GM12878 (cell line): ENCODE measurements around the gene PLVAP. TPM values are rescaled to one million over a fixed set of nuclear protein-coding genes. Genes with fewer than 3 reads are reported as not detected.

Source experiments
- ATAC-seq: fragments of 200-7000 bp; cut with Tn5 transposase; 3 replicates; pipeline ENCODE4 v1.9.1; 2020; ENCODE audit warnings: mild to moderate bottlenecking, moderate library complexity
- BruUV-seq: library from RNA; stranded (reverse); fragments of 400-500 nt; replicated peaks from 2 replicates; lab custom pipeline; 2021; lab: Mats Ljungman, UMichigan
- CTCF ChIA-PET: fragments of 300-600 bp; sonication (Branson Sonifier 250); formaldehyde crosslinking; extraction: SDS; loops from one replicate; lab custom pipeline; 2021; ENCODE audit warnings: inconsistent platforms; lab: Yijun Ruan, JAX
- POLR2A ChIA-PET: fragments of 350-600 bp; formaldehyde crosslinking; extraction: SDS; loops from one replicate; lab custom pipeline; 2021; ENCODE audit warnings: inconsistent platforms; lab: Charles Lee
- RAD21 ChIA-PET: fragments of 300-600 bp; sonication (Branson Sonifier 250); formaldehyde crosslinking; loops from one replicate; lab custom pipeline; 2023; ENCODE audit warnings: antibody characterized with exemption; ENCODE audit not compliant: unreplicated experiment; lab: Charles Lee
- SMC1A ChIA-PET: fragments of 300-600 bp; sonication (Branson Sonifier 250); formaldehyde crosslinking; loops from one replicate; lab custom pipeline; 2023; ENCODE audit not compliant: unreplicated experiment, uncharacterized antibody; lab: Charles Lee
- DNase-seq: peaks from one replicate; pipeline ENCODE4 v3.0.0-alpha.2; 2011; ENCODE audit warnings: low read depth, low spot score
- FAIRE-seq: peaks from 3 replicates; lab custom pipeline; 2011; peaks lifted over from hg19 to GRCh38; lab: Jason Lieb, UNC
- H2AFZ ChIP-seq: 2 replicates; pipeline ENCODE4 v1.6.0; 2011; ENCODE audit warnings: low read depth, low read length, control low read depth; ENCODE audit not compliant: control insufficient read depth
- H3K27ac ChIP-seq: 2 replicates; pipeline ENCODE4 v1.5.1; 2011; ENCODE audit warnings: control low read depth; ENCODE audit not compliant: control insufficient read depth, insufficient read depth
- H3K27me3 ChIP-seq, 2 experiments: replicated peaks in 1 of 2; 2 replicates each; pipeline versions ENCODE4 v1.6.0 to v1.6.1; 2011; ENCODE audit warnings: low read length in 1 of 2; ENCODE audit not compliant: control insufficient read depth in 2 of 2, insufficient read depth in 2 of 2
- H3K36me3 ChIP-seq, 2 experiments: 2 replicates each; pipeline ENCODE4 v1.5.1; 2011; ENCODE audit warnings: low read length in 1 of 2; ENCODE audit not compliant: control insufficient read depth in 2 of 2, insufficient read depth in 2 of 2
- H3K4me1 ChIP-seq: 2 replicates; pipeline ENCODE4 v1.6.1; 2011; ENCODE audit warnings: mild to moderate bottlenecking, low read length, moderate library complexity, mixed read lengths; ENCODE audit not compliant: control insufficient read depth, insufficient read depth
- H3K4me2 ChIP-seq: 2 replicates; pipeline ENCODE4 v1.6.0; 2011; ENCODE audit warnings: control low read depth; ENCODE audit not compliant: control insufficient read depth, insufficient read depth
- H3K4me3 ChIP-seq: fragments of 200-600 bp; sonication (generic); 2 replicates; pipeline ENCODE4 v1.5.1; 2016
- H3K79me2 ChIP-seq: 2 replicates; pipeline ENCODE4 v1.6.0; 2011; ENCODE audit warnings: low read length; ENCODE audit not compliant: control insufficient read depth, insufficient read depth
- H3K9ac ChIP-seq: 2 replicates; pipeline ENCODE4 v1.8.0; 2011; ENCODE audit warnings: low read length, control low read depth, mixed read lengths; ENCODE audit not compliant: control insufficient read depth, insufficient read depth
- H3K9me3 ChIP-seq: replicated peaks from 3 replicates; pipeline ENCODE4 v1.5.1; 2011; ENCODE audit warnings: mild to moderate bottlenecking, low read length; ENCODE audit not compliant: control insufficient read depth, insufficient read depth
- H4K20me1 ChIP-seq: 2 replicates; pipeline ENCODE4 v1.6.0; 2011; ENCODE audit not compliant: control insufficient read depth, insufficient read depth
- BRCA1 ChIP-seq: IDR thresholded peaks from 2 replicates; pipeline ENCODE4 v1.6.1; 2011; ENCODE audit warnings: low read depth, low read length, improper control_type of control experiment
- IRF3 ChIP-seq: fragments of 450-650 bp; IDR thresholded peaks from 2 replicates; pipeline ENCODE4 v1.6.1; 2014; ENCODE audit warnings: mild to moderate bottlenecking
- IRF4 ChIP-seq: IDR thresholded peaks from 2 replicates; pipeline ENCODE4 v1.6.1; 2011; ENCODE audit warnings: low read depth, low read length
- MLLT1 ChIP-seq: fragments of 450-650 bp; IDR thresholded peaks from 2 replicates; pipeline ENCODE4 v1.6.1; 2016; ENCODE audit warnings: mild to moderate bottlenecking
- SP1 ChIP-seq: IDR thresholded peaks from one replicate; pipeline ENCODE4 v1.6.1; 2011; ENCODE audit warnings: low read depth, low read length
- STAT3 ChIP-seq: IDR thresholded peaks from 2 replicates; pipeline ENCODE4 v1.6.1; 2011; ENCODE audit warnings: low read depth, low read length, improper control_type of control experiment
- ZBTB33 ChIP-seq: fragments of 450-650 bp; IDR thresholded peaks from 2 replicates; pipeline ENCODE4 v1.6.1; 2017; ENCODE audit warnings: mild to moderate bottlenecking
- WGBS: methylation state at CpG from one replicate; pipeline ENCODE4 v1.1.6; 2016; ENCODE audit warnings: low lambda C conversion rate; ENCODE audit not compliant: insufficient replicate concordance, insufficient coverage; ENCODE audit errors: missing lambda C conversion rate; 5-methylcytosine and 5-hydroxymethylcytosine counted together
- in situ Hi-C: fragments of 300-500 bp; cut with MboI; formaldehyde crosslinking; loops from 9 replicates; pipeline ENCODE4 v1.14.3; 2018; ENCODE audit warnings: mixed read lengths
- intact Hi-C: fragments of 100-400 bp; cut with micrococcal nuclease; formaldehyde crosslinking; loops from one replicate; pipeline ENCODE4 v1.14.2; 2022; ENCODE audit not compliant: unreplicated experiment
- polyA plus RNA-seq, 11 experiments: library from polyadenylated mRNA; depleted of rRNA in 4 of 11; unstranded in 6 of 11; stranded (reverse) in 5 of 11; fragments of >200 nt; fragmentation: Nextera tagmentation in 4 of 11; fragmentation: Illumina TruSeq in 1 of 11; extraction: Ambion mirVana in 4 of 11; extraction: Trizol in 1 of 11; gene quantifications; 1 replicate in 1 of 11; 2 replicates in 10 of 11; pipeline versions ENCODE4 v1.2.1 to v1.2.3, GENCODE V29; 2011 to 2016; ENCODE audit warnings: inconsistent platforms in 2 of 11, missing spikeins in 2 of 11, low read depth in 1 of 11
- total RNA-seq, 4 experiments: library from RNA; depleted of rRNA in 3 of 4; stranded (reverse); fragments of >200 nt in 3 of 4; fragmentation: Illumina TruSeq in 1 of 4; extraction: Trizol in 1 of 4; gene quantifications; 2 replicates each; pipeline versions ENCODE4 v1.2.1 to v1.2.3, GENCODE V29; 2013 to 2021

The PLVAP gene
- total and polyA plus RNA-seq, 10 of the 15 experiments (the other 5 are each of a cell fraction or from before 2014, with no cell fraction given) = 0.03 to 0.54 (median 0.06) TPM; not detected in 4

GRCh38 chr19:17378271-17378670, 1.1 kb upstream of the PLVAP start:
- SMC1A ChIA-PET = no interaction called here
- FAIRE-seq (no peak), ATAC-seq (no peak), DNase-seq (no peak)
- no peak overlapping the region for H3K27ac ChIP-seq
- no TSS peak for BruUV-seq
- WGBS = 25% methylated on average over 13 of the region's 13 CpGs
- H2AFZ ChIP-seq = no peak overlapping the region
- H3K4me3 ChIP-seq = no peak overlapping the region
- H3K9ac ChIP-seq = no peak overlapping the region
- H3K4me2 ChIP-seq = no peak overlapping the region
- H3K79me2 ChIP-seq = no peaks in the 10 kb centered on the region
- CTCF ChIA-PET = no interaction called here
- RAD21 ChIA-PET = no interaction called here
- no peaks in the 10 kb centered on the region for H3K27me3 ChIP-seq
- intact Hi-C loops (no loop called here), in situ Hi-C loops (no loop called here)
- no peaks in the 10 kb centered on the region for H4K20me1 ChIP-seq
- POLR2A ChIA-PET = no interaction called here
- H3K4me1 ChIP-seq = peaks cover 20% of the 10 kb centered on the region
- no peaks in the 10 kb centered on the region; the same call in 2 of the 3 replicates for H3K9me3 ChIP-seq
- no peaks in the 10 kb centered on the region for H3K36me3 ChIP-seq
- TF ChIP-seq STAT3 (no peak), MLLT1 (no peak), SP1 (no peak), ZBTB33 (no peak), IRF4 (no peak), BRCA1 (no peak), IRF3 (no peak)
